Hematopoietic multipotent progenitor cell treated with erythropoietin and hydrocortisone succinate and interleukin-3 and kit ligand, for 8 days (in vitro differentiated cells): Measurements from ENCODE around the gene NTNG2.
"Not testable (repeated sequence)": the region's sequence is repeated elsewhere in the genome, so short reads cannot be mapped to it uniquely, and the experiment has no call there.

Experiments used
- DNase-seq: peaks from one replicate; pipeline ENCODE4 v3.0.0-alpha.2; 2015

Gene NTNG2, protein sequence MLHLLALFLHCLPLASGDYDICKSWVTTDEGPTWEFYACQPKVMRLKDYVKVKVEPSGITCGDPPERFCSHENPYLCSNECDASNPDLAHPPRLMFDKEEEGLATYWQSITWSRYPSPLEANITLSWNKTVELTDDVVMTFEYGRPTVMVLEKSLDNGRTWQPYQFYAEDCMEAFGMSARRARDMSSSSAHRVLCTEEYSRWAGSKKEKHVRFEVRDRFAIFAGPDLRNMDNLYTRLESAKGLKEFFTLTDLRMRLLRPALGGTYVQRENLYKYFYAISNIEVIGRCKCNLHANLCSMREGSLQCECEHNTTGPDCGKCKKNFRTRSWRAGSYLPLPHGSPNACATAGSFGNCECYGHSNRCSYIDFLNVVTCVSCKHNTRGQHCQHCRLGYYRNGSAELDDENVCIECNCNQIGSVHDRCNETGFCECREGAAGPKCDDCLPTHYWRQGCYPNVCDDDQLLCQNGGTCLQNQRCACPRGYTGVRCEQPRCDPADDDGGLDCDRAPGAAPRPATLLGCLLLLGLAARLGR

DNA sequence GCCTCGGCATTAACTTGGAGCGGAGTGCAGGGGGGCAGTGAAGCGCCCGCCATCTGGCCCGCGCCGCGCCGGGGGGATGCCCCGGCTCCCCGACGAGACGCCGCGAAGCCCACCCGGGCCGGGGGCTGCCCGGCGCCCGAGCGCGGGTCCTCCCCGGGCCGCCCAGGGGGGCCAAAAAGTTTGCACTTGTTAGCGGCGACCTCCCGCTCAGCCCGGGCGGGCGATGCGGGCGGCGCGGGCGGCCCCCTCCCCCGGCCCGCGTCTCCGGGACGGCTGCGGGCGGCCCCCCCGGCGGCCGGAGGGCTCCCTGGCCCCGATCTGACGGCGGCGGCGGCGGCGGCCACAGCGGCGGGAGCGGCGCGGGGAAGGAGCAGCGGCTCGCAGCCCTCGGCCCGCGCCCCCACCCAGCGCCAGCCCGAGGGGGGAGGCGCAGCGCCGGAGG lies at the start of gene NTNG2:
TSS of gene NTNG2 (plus strand) at position 316 of the 442 bp plus-strand sequence. CDS start 4,774 bp downstream, outside the sequence.
- no peak for DNase-seq

- DNase-seq, result peak; percentile 35
These were observed 47.7 kb upstream of the NTNG2 start for GRCh38 chr9:132114102-132114707.

- DNase-seq, result no peak
These were observed 45.3 kb upstream of the NTNG2 start for GRCh38 chr9:132116583-132116982.

DNA sequence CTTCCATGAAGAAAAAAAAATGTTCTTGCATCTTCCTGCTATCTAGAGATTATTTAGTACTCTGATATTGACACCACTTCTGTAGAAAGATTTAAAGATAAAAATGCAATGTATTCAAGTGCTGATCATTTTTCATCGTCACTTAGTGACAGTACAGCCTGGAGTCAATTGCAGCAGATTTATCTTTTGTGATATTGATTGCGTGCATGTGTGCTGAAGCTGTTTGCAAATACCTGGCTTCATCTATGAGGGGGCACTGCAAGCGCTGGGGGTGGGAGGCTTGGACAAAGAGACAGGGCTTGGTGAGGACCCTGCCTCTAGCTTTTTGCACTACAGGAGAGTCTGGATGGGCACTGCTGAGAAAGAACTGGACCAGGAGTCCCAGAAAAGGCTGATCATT lies 44.2 kb upstream of the NTNG2 start:
- no peak for DNase-seq

DNA sequence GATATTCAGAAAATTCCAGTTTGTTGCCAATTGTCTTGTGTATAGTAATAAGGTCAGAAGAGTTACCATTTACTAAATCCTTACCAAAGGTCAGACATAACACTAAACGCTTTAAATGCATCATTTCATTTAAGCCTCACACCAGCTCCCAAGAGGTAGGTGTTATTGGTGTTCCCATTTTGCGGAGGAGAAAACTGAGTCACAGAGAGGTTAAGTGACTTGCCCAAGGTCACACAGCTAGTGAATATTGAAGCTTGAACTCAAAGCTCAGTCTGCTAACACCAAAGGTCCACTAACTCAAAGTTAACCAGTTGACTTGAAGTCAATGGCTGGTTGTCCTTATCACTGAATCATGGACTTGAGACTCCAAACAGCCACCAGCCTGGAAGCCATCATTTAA lies 40.8 kb upstream of the NTNG2 start:
- DNase-seq, result no peak

GRCh38 chr9:132124800-132125199 lies 37.1 kb upstream of the NTNG2 start:
- DNase-seq, result no peak

DNA sequence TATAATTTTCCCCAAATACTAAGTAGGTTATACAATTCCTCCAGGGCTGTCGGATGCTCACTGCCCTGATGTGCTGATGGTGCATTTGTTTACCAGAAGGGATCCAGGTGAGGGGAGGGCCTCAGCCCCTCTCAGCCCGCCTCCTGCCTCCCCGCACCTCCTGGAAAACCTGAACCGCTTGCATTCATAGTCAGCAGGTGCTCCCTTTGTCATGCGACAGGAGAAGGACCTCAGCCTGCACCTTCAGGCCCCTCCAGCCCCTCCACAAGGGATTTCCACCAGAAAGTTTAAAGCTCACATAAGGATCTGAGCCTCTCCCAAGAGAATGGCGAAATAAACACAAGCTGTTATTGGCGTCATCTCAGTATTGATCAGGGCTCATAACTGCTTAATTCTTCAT lies 36.5 kb upstream of the NTNG2 start:
- no peak for DNase-seq

DNA sequence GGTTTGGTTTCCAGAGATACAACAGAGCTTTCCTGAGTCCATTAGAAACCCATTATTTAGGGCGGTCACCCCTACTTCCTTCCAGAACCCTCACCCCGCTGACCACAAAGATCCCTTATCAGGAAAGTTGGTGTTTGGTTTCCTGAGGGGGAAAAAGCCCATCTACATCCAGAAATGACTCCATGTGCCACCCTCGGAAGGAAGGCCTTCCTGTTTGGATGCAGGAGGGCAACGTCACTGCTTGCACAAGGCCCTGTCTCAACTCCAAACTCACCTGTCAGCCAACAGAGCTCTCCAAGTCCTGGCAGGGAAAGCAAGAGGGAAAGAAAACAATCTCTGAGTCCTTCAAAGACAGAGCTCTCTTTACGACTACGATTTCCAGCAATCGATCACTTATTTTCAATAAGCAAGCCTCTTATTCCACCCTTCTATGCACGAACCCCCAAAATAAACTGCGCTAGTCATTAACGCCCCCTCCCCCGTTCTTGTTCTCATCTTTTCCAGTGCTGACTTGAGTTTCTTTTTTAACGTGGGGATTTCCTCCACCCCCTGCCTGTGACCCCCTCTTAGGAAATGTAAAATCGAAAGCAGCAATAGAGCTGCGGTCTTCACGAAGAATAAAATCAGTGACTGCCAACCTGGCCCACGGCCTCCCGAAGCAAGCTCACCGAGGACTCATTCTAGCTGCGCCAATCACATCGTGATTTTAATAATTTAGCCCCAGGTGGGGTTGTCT lies 35.7 kb upstream of the NTNG2 start:
- no peak for DNase-seq

DNA sequence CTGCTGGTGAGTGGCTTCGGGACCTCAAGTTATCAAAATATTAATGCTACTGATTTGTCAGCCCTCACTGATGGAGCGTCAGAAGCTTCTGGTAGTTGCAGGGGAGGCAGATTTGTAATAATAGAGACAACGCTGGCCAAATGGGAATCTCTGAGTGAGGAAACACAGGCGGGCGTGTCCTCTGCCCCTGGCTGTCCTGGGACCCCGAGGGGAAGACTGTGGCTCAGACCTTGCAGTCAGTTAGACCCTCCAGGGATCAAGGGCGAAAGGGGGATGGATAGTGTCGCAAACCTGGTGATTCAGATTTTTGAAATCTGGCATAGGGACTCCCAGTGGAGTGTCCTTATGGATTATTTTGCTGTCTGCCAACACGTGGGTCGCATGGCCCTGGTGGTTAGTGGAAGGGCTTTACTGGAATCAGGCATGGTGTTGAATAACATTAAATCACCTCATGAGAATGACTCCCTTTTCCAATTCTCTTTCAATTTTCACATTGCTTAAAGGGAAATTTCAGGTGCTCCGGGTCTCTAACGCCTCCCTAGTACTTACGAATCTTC lies 35.1 kb upstream of the NTNG2 start:
- no peak for DNase-seq

DNA sequence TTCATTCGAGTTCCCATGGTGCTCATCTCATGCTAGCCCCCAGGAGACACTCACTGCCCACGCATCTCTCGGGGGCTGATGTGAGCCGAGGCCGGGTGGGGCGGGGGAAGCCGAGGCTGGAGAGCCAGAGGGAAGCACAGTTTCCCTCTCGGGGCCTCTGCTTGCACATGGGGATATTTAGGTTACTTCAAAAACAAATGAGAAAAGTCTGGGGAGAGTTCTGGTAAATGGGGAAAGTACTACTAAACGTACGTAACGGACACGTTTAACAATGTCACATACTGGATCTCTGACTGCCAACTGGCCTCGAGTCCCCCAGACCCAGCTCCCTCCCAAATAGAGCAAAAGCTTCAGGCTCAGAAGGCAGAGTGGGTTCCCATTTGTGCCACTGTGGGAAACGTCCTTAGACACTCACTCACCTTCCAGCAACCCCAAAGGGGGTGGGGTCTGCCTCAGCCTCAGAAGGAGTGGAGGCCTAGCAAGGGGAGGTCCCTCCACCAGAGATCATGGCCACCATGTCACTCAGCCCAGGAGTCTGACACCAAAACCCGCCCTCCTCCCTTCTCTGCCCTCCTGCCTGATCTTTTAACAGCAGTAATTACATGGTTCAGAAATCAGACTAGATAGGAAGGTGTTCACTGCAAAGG lies 33.8 kb upstream of the NTNG2 start:
- no peak for DNase-seq

DNA sequence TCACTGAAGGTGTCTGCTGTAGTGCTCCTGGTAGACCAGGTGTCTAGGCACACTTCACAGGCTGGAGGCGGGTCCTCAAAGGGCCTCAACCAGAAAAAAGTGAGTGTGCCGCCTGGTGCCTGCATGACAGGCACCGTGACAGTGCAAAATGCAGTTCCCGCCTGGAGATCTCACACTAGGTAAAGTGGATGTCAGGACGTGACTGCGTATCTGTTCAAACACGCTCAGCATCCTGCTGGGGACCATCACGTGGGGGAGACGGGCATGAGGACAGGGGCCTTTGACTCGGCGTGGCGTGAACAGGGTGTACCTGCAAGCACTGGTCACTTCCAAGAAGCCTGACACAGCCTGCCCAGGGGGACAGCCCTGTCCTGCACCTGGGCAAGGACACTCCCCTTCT lies 32.3 kb upstream of the NTNG2 start:
- no peak for DNase-seq

- DNase-seq, result not testable (repeated sequence)
These were observed 27.8 kb upstream of the NTNG2 start for GRCh38 chr9:132134085-132134484.

- no peak for DNase-seq
These were observed 26.4 kb upstream of the NTNG2 start for GRCh38 chr9:132135456-132135855.

DNA sequence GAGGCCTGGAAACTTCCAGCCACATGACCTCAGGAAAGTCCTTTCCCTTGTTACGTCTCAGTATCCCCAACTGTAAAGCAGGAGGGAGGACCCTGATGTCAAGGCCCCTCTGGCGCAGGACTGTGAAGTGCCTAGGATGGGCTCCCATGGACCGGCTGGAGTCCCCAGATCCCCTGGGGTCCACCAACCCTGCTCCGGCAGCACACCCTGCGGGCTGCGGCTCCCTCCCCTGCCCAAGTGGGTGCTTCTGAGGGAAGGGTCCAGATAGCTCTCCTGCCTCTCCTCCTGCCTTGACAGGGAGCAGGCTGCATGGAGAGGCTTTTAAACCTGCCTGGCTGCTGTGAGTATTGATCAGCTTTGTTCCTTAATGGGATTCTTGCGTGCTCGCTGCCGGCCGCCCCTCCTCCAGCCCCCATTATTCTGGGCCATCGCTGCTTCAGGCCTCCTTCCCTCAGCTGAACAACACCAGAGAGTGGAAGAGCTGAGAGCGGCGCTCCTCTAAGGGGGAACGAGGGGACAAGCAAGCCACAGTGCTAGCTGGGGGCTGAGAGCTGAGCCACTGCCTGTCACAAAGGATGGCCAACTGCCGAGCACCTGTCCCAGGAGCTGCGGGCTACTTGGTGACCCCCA lies 25.6 kb upstream of the NTNG2 start:
- no peak for DNase-seq

DNA sequence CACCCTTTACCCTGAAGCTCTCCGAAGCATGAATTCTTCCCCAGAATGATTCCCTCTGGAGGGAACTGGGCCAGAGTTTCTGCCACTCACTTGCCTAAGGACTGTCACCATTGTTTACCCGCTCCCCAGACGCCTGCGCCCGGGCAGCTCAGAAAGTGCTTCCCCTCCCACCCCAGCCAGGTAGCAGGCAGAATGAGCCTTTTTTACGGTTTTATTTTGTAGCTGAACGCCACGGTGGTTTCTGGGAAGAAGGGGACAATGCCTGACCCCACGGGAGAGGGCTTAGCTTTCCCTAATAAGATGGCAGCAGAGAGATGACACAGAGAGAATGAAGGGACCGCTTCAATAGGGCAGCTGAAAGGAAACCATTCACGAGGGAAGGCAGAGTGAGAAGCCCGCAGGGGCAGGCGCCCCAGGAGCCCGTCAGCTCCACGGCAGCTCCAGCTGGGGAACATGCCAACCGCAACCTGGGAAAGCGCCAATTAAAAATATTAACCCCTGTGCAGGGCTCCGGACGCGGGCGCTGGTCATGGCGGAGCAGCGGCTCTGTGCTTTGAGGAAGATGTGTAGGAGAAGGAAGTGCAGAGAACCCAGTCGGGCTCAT lies 20.4 kb upstream of the NTNG2 start:
- no peak for DNase-seq

DNA sequence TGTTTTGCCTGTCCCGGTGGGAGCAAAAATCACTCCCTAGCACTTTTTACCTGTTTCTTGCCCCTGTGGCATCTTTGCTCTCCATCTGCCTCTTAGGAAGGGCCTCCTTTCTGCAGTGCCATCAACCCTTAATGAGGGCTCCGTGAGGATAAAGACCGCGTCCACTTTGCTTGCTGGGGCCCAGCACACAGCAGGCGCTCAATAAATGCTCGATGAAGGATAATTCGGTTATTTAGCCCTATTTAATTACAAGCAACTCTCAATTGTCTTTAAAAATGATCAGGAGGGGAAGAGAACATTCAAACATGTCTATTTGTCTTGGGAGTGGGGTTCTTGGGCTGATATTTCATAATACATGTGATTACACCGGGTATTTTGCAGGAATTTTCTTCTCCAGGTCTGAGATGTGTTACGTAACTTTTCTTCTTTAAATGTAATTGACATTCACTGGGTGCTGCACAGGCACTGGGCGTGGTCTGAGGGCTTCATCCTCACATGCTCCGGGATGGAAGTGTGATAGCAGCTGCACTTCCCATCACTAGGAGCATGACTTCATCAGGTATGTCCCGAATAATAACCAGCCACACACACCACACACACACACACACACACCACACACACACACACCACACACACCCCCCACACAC lies 19.8 kb upstream of the NTNG2 start:
- no peak for DNase-seq

GRCh38 chr9:132142924-132143323 lies 18.9 kb upstream of the NTNG2 start:
- no peak for DNase-seq

DNA sequence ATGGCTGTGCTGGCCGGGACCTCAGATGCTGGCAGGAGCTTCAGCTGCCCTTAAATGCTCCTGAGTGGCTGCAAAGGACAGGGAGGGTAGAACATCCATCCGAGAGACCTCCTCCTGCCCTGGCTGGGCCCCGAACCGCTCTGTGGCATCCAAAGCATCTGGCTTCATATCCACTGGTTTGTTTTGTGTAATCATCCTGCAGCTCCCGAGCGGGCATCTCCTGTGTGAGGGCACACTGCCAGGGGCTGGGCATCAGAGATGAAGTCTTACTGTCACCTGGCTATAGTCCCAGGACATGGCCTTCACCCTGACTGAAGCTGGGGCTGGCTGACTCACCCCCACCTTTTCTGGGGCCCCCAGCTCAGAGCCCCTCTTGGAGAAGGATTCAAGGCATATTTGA lies 18.5 kb upstream of the NTNG2 start:
- no peak for DNase-seq

DNA sequence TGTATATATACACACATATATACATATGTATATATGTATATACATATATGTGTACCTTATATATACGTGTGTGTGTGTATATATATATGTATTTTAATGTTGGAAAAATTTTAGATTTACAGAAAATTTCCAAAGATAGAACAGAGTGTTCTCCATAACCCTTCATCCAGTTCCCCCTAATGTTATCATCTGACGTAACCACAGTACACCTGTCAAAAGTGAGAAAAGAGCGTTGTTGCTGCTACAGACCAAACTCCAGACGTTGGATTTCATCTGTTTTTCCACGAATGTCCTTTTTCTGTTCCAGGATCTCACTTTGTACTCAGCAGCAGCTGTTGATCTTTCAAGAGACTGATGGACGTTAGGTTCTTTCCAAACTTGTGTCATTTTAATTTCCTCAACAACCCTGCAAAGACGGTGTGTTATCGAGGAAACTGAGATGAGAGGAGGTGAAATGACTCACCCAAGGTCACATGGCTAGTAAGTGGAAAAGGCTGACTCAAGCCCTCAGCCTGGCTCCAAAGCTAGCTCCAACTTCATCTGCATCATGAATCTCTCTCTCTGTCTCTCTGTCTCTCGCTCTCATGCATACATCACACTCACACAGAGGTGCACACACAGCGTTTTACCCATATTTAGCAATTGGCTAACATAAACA lies 17.0 kb upstream of the NTNG2 start:
- no peak for DNase-seq

- DNase-seq, result no peak
These were observed 15.8 kb upstream of the NTNG2 start for GRCh38 chr9:132146039-132146438.

DNA sequence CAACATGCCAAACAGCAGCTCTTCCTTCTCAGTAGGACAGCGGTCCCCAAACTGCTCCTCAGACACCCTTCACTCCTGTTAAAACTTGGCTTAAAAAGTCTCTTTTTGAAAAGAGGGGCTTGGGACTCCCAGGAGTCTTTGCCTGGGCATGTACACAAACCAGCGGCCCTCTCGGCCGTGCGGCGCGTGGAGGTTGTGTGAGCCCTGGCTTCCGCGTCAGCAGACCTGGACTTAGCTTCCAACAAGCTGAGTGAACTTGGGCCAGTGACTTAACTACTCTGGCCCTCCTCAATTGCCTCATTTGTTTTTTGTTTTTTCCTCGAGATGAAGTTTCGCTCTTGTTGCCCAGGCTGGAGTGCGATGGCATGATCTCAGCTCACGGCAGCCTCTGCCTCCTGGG lies 15.3 kb upstream of the NTNG2 start:
- DNase-seq, result no peak
